K562 (cell line): Measurements from ENCODE around the gene CAPN3. TPM values are rescaled to one million over a fixed set of nuclear protein-coding genes. Genes with fewer than 3 reads are reported as not detected.

Experiments used
- ATAC-seq: fragments of 200-7000 bp; cut with Tn5 transposase; 3 replicates; pipeline ENCODE4 v1.9.1; 2020; ENCODE audit warnings: moderate library complexity
- BruUV-seq: library from RNA; stranded (reverse); fragments of 400-500 nt; replicated peaks from 2 replicates; lab custom pipeline; 2021; lab: Mats Ljungman, UMichigan
- CTCF ChIA-PET: fragments of 300-600 bp; formaldehyde crosslinking; extraction: SDS; loops from one replicate; lab custom pipeline; 2021; ENCODE audit warnings: low intra/inter-chr PET ratio; lab: Yijun Ruan, JAX
- POLR2A ChIA-PET: fragments of 300-600, 350-650 bp; sonication (Branson Sonifier 250); formaldehyde crosslinking; extraction: SDS; loops from one replicate; lab custom pipeline; 2021; ENCODE audit warnings: antibody characterized with exemption, inconsistent platforms; lab: Yijun Ruan, JAX
- DNase-seq, 4 experiments: peaks; one replicate each; pipeline versions ENCODE4 v3.0.0 to v3.0.0-alpha.2; 2011 to 2018; ENCODE audit warnings: low spot score in 3 of 4, mixed read lengths in 3 of 4; ENCODE audit errors: extremely low read depth in 1 of 4
- FAIRE-seq: peaks from 2 replicates; lab custom pipeline; 2011; peaks lifted over from hg19 to GRCh38; lab: Jason Lieb, UNC
- H2AFZ ChIP-seq: 2 replicates; pipeline ENCODE4 v1.6.0; 2011; ENCODE audit warnings: low read depth, low read length, control low read depth, inconsistent platforms
- H3K27ac ChIP-seq: fragments of 200-600 bp; 3 replicates; pipeline ENCODE4 v1.8.0; 2011; ENCODE audit warnings: low read depth, mild to moderate bottlenecking, control low read depth, inconsistent platforms, low read length, moderate library complexity, mixed read lengths; ENCODE audit errors: extremely low read depth
- H3K27me3 ChIP-seq, 2 experiments: fragments of 300-600 bp in 1 of 2; 2 replicates in 1 of 2; 3 replicates in 1 of 2; pipeline versions ENCODE4 v1.6.0 to v1.8.0; 2011; ENCODE audit warnings: inconsistent platforms in 2 of 2, low read length in 2 of 2, mild to moderate bottlenecking in 1 of 2, mixed read lengths in 1 of 2, moderate library complexity in 1 of 2; ENCODE audit not compliant: control insufficient read depth in 2 of 2, insufficient read depth in 2 of 2
- H3K36me3 ChIP-seq: fragments of 300-600 bp; 3 replicates; pipeline ENCODE4 v1.8.0; 2011; ENCODE audit warnings: mild to moderate bottlenecking, low read length, inconsistent platforms; ENCODE audit not compliant: control insufficient read depth, insufficient read depth
- H3K4me1 ChIP-seq, 2 experiments: fragments of 200-600 bp in 1 of 2; replicated peaks in 1 of 2; 2 replicates in 1 of 2; 3 replicates in 1 of 2; pipeline versions ENCODE4 v1.5.1 to v1.8.0; 2011; ENCODE audit warnings: inconsistent platforms in 2 of 2, low read length in 2 of 2, mild to moderate bottlenecking in 1 of 2, mixed read lengths in 1 of 2, moderate library complexity in 1 of 2; ENCODE audit not compliant: control insufficient read depth in 2 of 2, insufficient read depth in 2 of 2
- H3K4me2 ChIP-seq: 2 replicates; pipeline ENCODE4 v1.6.1; 2011; ENCODE audit warnings: low read length, control low read depth, inconsistent platforms, mixed read lengths; ENCODE audit not compliant: insufficient read depth
- H3K4me3 ChIP-seq: fragments of 200-600 bp; sonication (generic), shearing (Covaris generic); 2 replicates; pipeline ENCODE4 v1.5.1; 2016; ENCODE audit warnings: control low read depth, inconsistent platforms
- H3K79me2 ChIP-seq: fragments of 200-600 bp; 3 replicates; pipeline ENCODE4 v1.8.0; 2011; ENCODE audit warnings: low read length, inconsistent platforms; ENCODE audit not compliant: control insufficient read depth, insufficient read depth
- H3K9ac ChIP-seq, 2 experiments: 2 replicates each; pipeline versions ENCODE4 v1.6.0 to v1.6.1; 2011; ENCODE audit warnings: low read depth in 2 of 2, low read length in 2 of 2, control low read depth in 1 of 2, inconsistent platforms in 1 of 2, mild to moderate bottlenecking in 1 of 2, mixed read lengths in 1 of 2; ENCODE audit not compliant: insufficient read depth in 1 of 2
- H3K9me1 ChIP-seq: one replicate; pipeline ENCODE4 v1.6.0; 2011; ENCODE audit warnings: inconsistent platforms, mild to moderate bottlenecking, low read length, moderate library complexity; ENCODE audit not compliant: control insufficient read depth, insufficient read depth
- H3K9me3 ChIP-seq: replicated peaks from 2 replicates; pipeline ENCODE4 v1.5.1; 2011; ENCODE audit warnings: low read depth, low read length, inconsistent platforms; ENCODE audit not compliant: control insufficient read depth, insufficient read depth
- H4K20me1 ChIP-seq: replicated peaks from 2 replicates; pipeline ENCODE4 v1.6.1; 2011; ENCODE audit warnings: low read length, inconsistent platforms, mixed read lengths; ENCODE audit not compliant: control insufficient read depth, insufficient read depth
- ADNP ChIP-seq: fragments of 200-800 bp; sonication (Bioruptor generic); IDR thresholded peaks from 2 replicates; pipeline ENCODE4 v1.6.1; 2016; ENCODE audit warnings: missing genetic modification characterization, missing compliant biosample characterization
- DNMT1 ChIP-seq: fragments of 450-650 bp; IDR thresholded peaks from 2 replicates; pipeline ENCODE4 v1.6.1; 2016; ENCODE audit warnings: antibody characterized with exemption, mild to moderate bottlenecking
- HCFC1 ChIP-seq: IDR thresholded peaks from 2 replicates; pipeline ENCODE4 v1.6.1; 2012; ENCODE audit warnings: low read depth, low read length, improper control_type of control experiment
- KAT7 ChIP-seq: sonication (generic); formaldehyde crosslinking; IDR thresholded peaks from 2 replicates; pipeline ENCODE4 v1.8.0; 2022; ENCODE audit warnings: missing genetic modification reagents, mild to moderate bottlenecking, borderline replicate concordance
- RFX5 ChIP-seq: IDR thresholded peaks from 2 replicates; pipeline ENCODE4 v1.6.1; 2011; ENCODE audit warnings: low read depth, mild to moderate bottlenecking, improper control_type of control experiment, low read length
- ZNF311 ChIP-seq: fragments of 250-450 bp; sonication (Bioruptor Pico); IDR thresholded peaks from 2 replicates; pipeline ENCODE4 v1.4.0; 2020; ENCODE audit warnings: mild to moderate bottlenecking, moderate library complexity
- WGBS: fragments of 100-300 bp; shearing (Covaris generic); methylation state at CpG from one replicate; pipeline ENCODE4 v1.1.6; 2016; ENCODE audit warnings: low coverage, mixed read lengths; ENCODE audit not compliant: insufficient coverage; ENCODE audit errors: missing lambda C conversion rate; 5-methylcytosine and 5-hydroxymethylcytosine counted together
- in situ Hi-C: fragments of 300-500 bp; cut with MboI; formaldehyde crosslinking; loops from 4 replicates; pipeline ENCODE4 v1.15.0; 2018; ENCODE audit warnings: inconsistent platforms, mixed read lengths
- intact Hi-C: fragments of 100-400 bp; cut with micrococcal nuclease; formaldehyde crosslinking; loops from 2 replicates; pipeline ENCODE4 v1.14.2; 2022
- polyA plus RNA-seq, 8 experiments: library from polyadenylated mRNA; depleted of rRNA in 4 of 8; stranded (reverse) in 5 of 8; unstranded in 3 of 8; fragments of >200 nt; fragmentation: Nextera tagmentation in 2 of 8; fragmentation: Illumina TruSeq in 1 of 8; extraction: Ambion mirVana in 2 of 8; extraction: Trizol in 1 of 8; gene quantifications; 2 replicates each; pipeline versions ENCODE4 v1.2.1 to v1.2.3, GENCODE V29; 2011 to 2014; ENCODE audit warnings: inconsistent platforms in 1 of 8, missing spikeins in 1 of 8
- total RNA-seq, 7 experiments: library from RNA; depleted of rRNA in 6 of 7; stranded (reverse); fragments of >200 nt in 6 of 7; fragmentation: Illumina TruSeq in 2 of 7; extraction: Trizol in 2 of 7; gene quantifications; 2 replicates each; pipeline versions ENCODE4 v1.2.1 to v1.2.3, GENCODE V29; 2011 to 2021; ENCODE audit warnings: low replicate concordance in 1 of 7
- TF ChIP-seq, protein P1 (sequence below): fragments of 450-650 bp; IDR thresholded peaks from 2 replicates; pipeline ENCODE4 v1.6.1; 2016
- TF ChIP-seq, protein P2 (sequence below): fragments of 450-650 bp; formaldehyde crosslinking; IDR thresholded peaks from 2 replicates; pipeline ENCODE4 v1.4.0; 2020; ENCODE audit warnings: mild to moderate bottlenecking, mixed read lengths
- TF ChIP-seq, protein P3 (sequence below), 3 experiments: fragments of 200-800 bp in 1 of 3; fragments of 250-450 bp in 1 of 3; fragments of 450-650 bp in 1 of 3; sonication (Bioruptor Pico) in 1 of 3; sonication (Bioruptor generic) in 1 of 3; formaldehyde crosslinking in 1 of 3; IDR thresholded peaks; 2 replicates each; pipeline versions ENCODE4 v1.6.1 to v1.8.0; 2016 to 2022; ENCODE audit warnings: mild to moderate bottlenecking in 2 of 3, missing genetic modification characterization in 2 of 3, missing compliant biosample characterization in 1 of 3, moderate library complexity in 1 of 3
- TF ChIP-seq, protein P4 (sequence below): sonication (generic); formaldehyde crosslinking; IDR thresholded peaks from 2 replicates; pipeline ENCODE4 v1.8.0; 2022; ENCODE audit warnings: mild to moderate bottlenecking, missing genetic modification reagents, borderline replicate concordance
- TF ChIP-seq, protein P5 (sequence below): fragments of 200-800 bp; sonication (Bioruptor generic); IDR thresholded peaks from 2 replicates; pipeline ENCODE4 v1.6.1; 2017; ENCODE audit warnings: missing genetic modification characterization, missing compliant biosample characterization

Gene CAPN3
- total and polyA plus RNA-seq, 9 of the 15 experiments (the other 6 are each of a cell fraction or from before 2014, with no cell fraction given): 0.03 to 0.34 (median 0.20) TPM; not detected in 2

DNA sequence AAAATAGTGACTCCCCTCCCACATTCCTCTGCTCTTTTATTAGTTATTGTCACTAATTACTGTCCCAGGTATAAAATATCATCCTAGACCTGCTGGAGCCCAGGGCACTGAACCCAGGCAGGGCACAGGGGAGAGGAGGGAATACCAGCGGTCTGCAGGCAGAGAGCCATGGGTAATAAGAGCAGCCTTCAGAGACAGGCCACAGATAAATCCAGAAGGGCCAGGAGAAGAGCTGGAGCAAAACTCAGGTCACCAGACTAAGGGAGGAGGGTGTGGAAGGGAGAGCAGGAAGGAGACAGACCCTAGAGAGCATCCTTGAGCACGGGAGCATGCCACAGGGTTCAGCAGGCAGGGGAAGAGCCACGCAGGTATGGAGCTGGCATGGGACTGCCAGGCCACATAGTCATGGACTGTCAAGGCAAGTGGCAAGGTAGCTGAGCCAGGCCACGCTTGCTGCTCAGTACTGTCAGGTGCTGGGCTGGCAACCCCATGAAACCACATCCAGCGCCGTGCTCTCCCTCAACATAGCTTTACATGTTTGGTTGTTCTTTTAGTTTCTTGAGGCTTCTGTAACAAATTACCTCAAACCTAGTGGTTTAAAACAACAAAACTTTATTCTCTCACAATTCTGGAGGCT lies 15.6 kb upstream of the CAPN3 start:
- CTCF ChIA-PET: no interaction called here
- TF ChIP-seq, protein P1, sequence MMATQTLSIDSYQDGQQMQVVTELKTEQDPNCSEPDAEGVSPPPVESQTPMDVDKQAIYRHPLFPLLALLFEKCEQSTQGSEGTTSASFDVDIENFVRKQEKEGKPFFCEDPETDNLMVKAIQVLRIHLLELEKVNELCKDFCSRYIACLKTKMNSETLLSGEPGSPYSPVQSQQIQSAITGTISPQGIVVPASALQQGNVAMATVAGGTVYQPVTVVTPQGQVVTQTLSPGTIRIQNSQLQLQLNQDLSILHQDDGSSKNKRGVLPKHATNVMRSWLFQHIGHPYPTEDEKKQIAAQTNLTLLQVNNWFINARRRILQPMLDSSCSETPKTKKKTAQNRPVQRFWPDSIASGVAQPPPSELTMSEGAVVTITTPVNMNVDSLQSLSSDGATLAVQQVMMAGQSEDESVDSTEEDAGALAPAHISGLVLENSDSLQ: no peak
- no peak for TF ChIP-seq KAT7 (CRISPR knock-in tag)
- TF ChIP-seq, protein P2, sequence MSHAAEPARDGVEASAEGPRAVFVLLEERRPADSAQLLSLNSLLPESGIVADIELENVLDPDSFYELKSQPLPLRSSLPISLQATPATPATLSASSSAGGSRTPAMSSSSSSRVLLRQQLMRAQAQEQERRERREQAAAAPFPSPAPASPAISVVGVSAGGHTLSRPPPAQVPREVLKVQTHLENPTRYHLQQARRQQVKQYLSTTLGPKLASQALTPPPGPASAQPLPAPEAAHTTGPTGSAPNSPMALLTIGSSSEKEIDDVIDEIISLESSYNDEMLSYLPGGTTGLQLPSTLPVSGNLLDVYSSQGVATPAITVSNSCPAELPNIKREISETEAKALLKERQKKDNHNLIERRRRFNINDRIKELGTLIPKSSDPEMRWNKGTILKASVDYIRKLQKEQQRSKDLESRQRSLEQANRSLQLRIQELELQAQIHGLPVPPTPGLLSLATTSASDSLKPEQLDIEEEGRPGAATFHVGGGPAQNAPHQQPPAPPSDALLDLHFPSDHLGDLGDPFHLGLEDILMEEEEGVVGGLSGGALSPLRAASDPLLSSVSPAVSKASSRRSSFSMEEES (CRISPR knock-in tag): no peak
- TF ChIP-seq, protein P3, sequence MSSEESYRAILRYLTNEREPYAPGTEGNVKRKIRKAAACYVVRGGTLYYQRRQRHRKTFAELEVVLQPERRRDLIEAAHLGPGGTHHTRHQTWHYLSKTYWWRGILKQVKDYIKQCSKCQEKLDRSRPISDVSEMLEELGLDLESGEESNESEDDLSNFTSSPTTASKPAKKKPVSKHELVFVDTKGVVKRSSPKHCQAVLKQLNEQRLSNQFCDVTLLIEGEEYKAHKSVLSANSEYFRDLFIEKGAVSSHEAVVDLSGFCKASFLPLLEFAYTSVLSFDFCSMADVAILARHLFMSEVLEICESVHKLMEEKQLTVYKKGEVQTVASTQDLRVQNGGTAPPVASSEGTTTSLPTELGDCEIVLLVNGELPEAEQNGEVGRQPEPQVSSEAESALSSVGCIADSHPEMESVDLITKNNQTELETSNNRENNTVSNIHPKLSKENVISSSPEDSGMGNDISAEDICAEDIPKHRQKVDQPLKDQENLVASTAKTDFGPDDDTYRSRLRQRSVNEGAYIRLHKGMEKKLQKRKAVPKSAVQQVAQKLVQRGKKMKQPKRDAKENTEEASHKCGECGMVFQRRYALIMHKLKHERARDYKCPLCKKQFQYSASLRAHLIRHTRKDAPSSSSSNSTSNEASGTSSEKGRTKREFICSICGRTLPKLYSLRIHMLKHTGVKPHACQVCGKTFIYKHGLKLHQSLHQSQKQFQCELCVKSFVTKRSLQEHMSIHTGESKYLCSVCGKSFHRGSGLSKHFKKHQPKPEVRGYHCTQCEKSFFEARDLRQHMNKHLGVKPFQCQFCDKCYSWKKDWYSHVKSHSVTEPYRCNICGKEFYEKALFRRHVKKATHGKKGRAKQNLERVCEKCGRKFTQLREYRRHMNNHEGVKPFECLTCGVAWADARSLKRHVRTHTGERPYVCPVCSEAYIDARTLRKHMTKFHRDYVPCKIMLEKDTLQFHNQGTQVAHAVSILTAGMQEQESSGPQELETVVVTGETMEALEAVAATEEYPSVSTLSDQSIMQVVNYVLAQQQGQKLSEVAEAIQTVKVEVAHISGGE (CRISPR knock-in tag; IDR thresholded peaks at IDR 0.05): no peak
- TF ChIP-seq, protein P4, sequence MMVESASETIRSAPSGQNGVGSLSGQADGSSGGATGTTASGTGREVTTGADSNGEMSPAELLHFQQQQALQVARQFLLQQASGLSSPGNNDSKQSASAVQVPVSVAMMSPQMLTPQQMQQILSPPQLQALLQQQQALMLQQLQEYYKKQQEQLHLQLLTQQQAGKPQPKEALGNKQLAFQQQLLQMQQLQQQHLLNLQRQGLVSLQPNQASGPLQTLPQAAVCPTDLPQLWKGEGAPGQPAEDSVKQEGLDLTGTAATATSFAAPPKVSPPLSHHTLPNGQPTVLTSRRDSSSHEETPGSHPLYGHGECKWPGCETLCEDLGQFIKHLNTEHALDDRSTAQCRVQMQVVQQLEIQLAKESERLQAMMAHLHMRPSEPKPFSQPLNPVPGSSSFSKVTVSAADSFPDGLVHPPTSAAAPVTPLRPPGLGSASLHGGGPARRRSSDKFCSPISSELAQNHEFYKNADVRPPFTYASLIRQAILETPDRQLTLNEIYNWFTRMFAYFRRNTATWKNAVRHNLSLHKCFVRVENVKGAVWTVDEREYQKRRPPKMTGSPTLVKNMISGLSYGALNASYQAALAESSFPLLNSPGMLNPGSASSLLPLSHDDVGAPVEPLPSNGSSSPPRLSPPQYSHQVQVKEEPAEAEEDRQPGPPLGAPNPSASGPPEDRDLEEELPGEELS (CRISPR knock-in tag): no peak
- no peak for TF ChIP-seq ADNP (tag)
- TF ChIP-seq RFX5: no peak
- no peak for TF ChIP-seq HCFC1
- TF ChIP-seq DNMT1: no peak
- TF ChIP-seq, protein P5, sequence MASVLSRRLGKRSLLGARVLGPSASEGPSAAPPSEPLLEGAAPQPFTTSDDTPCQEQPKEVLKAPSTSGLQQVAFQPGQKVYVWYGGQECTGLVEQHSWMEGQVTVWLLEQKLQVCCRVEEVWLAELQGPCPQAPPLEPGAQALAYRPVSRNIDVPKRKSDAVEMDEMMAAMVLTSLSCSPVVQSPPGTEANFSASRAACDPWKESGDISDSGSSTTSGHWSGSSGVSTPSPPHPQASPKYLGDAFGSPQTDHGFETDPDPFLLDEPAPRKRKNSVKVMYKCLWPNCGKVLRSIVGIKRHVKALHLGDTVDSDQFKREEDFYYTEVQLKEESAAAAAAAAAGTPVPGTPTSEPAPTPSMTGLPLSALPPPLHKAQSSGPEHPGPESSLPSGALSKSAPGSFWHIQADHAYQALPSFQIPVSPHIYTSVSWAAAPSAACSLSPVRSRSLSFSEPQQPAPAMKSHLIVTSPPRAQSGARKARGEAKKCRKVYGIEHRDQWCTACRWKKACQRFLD (CRISPR knock-in tag): no peak
- TF ChIP-seq ZNF311 (CRISPR knock-in tag): no peak

More for the DNA sequence above, 15.6 kb upstream of the CAPN3 start:
- DNase-seq (no peak), FAIRE-seq (no peak), ATAC-seq (no peak)
- no peak overlapping the region for H3K4me3 ChIP-seq
- no peaks in the 10 kb centered on the region for H3K27me3 ChIP-seq
- no peaks in the 10 kb centered on the region for H3K79me2 ChIP-seq
- H3K4me1 ChIP-seq: peaks cover 0 to 3% of the 10 kb centered on the region in 2 experiments; a peak in 1 of 5 replicates
- no TSS peak for BruUV-seq
- no peaks in the 10 kb centered on the region for H3K9me1 ChIP-seq
- H3K9me3 ChIP-seq: no peaks in the 10 kb centered on the region
- in situ Hi-C loops: no loop called here
- no peak overlapping the region for H3K4me2 ChIP-seq
- intact Hi-C loops: no loop called here
- POLR2A ChIA-PET: interaction anchor here (0.8 kb wide), 2 partner anchors 10 to 41 kb away, joined by 3 to 4 read pairs; no protein-coding TSS in a partner anchor
- H3K27ac ChIP-seq: no peak overlapping the region
- no peak overlapping the region for H3K9ac ChIP-seq
- no peaks in the 10 kb centered on the region for H3K36me3 ChIP-seq
- no peak overlapping the region for H2AFZ ChIP-seq
- no peaks in the 10 kb centered on the region for H4K20me1 ChIP-seq
- WGBS: 51% methylated on average over 4 of the region's 6 CpGs
